Heart right ventricle (tissue), 16 donors: ENCODE data around the gene PRICKLE2. TPM values are rescaled to one million over a fixed set of nuclear protein-coding genes. Genes with fewer than 3 reads are reported as not detected.

Experiments
- ATAC-seq, 8 donors: fragments of 200-7000 bp; cut with Tn5 transposase; one replicate each; pipeline ENCODE4 v1.9.1; 2020; ENCODE audit warnings: mild to moderate bottlenecking in 8 of 8, moderate library complexity in 8 of 8, moderate number of reproducible peaks in 1 of 8
- DNase-seq, 2 donors: peaks; one replicate each; pipeline ENCODE4 v3.0.0-alpha.2; 2020
- H3K27ac ChIP-seq, 10 donors: fragments of 200-600 bp; sonication (generic) in 2 of 10; one replicate each; pipeline versions ENCODE4 v1.5.0 to v1.8.0; 2020 to 2022; ENCODE audit warnings: mild to moderate bottlenecking in 3 of 10
- H3K27me3 ChIP-seq, 7 donors: fragments of 200-600 bp; one replicate each; pipeline ENCODE4 v1.8.0; 2021 to 2022; ENCODE audit warnings: mild to moderate bottlenecking in 2 of 7
- H3K36me3 ChIP-seq, 9 donors: fragments of 200-600 bp; sonication (generic) in 1 of 9; one replicate each; pipeline versions ENCODE4 v1.5.0 to v1.8.0; 2020 to 2022; ENCODE audit warnings: mild to moderate bottlenecking in 2 of 9
- H3K4me1 ChIP-seq, 9 donors: fragments of 200-600 bp; sonication (generic) in 1 of 9; one replicate each; pipeline versions ENCODE4 v1.5.0 to v1.8.0; 2020 to 2022; ENCODE audit warnings: mild to moderate bottlenecking in 4 of 9
- H3K4me3 ChIP-seq, 10 donors: fragments of 200-600 bp; sonication (generic) in 2 of 10; one replicate each; pipeline versions ENCODE4 v1.5.0 to v1.8.0; 2020 to 2022; ENCODE audit warnings: mild to moderate bottlenecking in 7 of 10, moderate library complexity in 2 of 10
- H3K9me3 ChIP-seq, 11 donors: fragments of 200-600 bp in 10 of 11; sonication (generic) in 2 of 11; one replicate each; pipeline versions ENCODE4 v1.5.0 to v1.8.0; 2013 to 2022; ENCODE audit warnings: mild to moderate bottlenecking in 2 of 11, control low read depth in 1 of 11, moderate library complexity in 1 of 11
- CTCF ChIP-seq, 9 donors: fragments of 200-600 bp; sonication (generic) in 2 of 9; IDR thresholded peaks; one replicate each; pipeline versions ENCODE4 v1.5.0 to v1.8.0; 2021 to 2022; ENCODE audit warnings: antibody characterized with exemption in 9 of 9, mild to moderate bottlenecking in 5 of 9, moderate library complexity in 1 of 9
- WGBS, 2 donors: extraction: QIAGEN DNeasy Blood & Tissue Kit; methylation state at CpG; one replicate each; pipeline ENCODE4 v1.1.7; 2013; ENCODE audit warnings: inconsistent platforms in 1 of 2; 5-methylcytosine and 5-hydroxymethylcytosine counted together
- intact Hi-C, 10 donors: fragments of 100-400 bp; cut with DNase I; formaldehyde crosslinking; loops; one replicate each; pipeline versions ENCODE4 v1.11.1 to v1.14.2; 2022
- polyA plus RNA-seq, 2 donors: library from polyadenylated mRNA; stranded (reverse); fragments of 200-250 nt; gene quantifications; one replicate each; pipeline ENCODE4 v1.2.3, GENCODE V29; 2013
- total RNA-seq, 10 donors: library from RNA; stranded (reverse); fragmentation: NEBNext Ultra II Directional in 3 of 10; extraction: Animal tissue kit (Norgen Biotek cat#: 25700) in 3 of 10; gene quantifications; one replicate each; pipeline versions ENCODE4 v1.2.1 to v1.2.4, GENCODE V29; 2021 to 2023
- donor health status: Arrhythmogenic right ventricular cardiomyopathy.
- donor health status: ischemic (EF 13 %, LVEDD 7.1; RV severe dilation, severe dysfunction).
- donor health status: healthy with polysubstance abuse.
- donor health status: DM: no; HTN: yes; CAD: no.
- donor health status: DM: no; HTN: no; CAD: no.
- donor health status: ischemic (EF 25% LVEDD 6.9; RV normal size, moderate dysfunction).
- donor health status: ischemic (EF 25% LVEDD 5.7; RV mildly dilated, moderate dysfunction).
- donor health status: healthy.
- donor health status: DM: yes; HTN: yes; CAD: no.
- donor health status: Ischemic cardiomyopathy.
- donor health status: ischemic (EF 35%, LVEDD 5.7; RV mildly dilated, moderate dysfunction).
- donor health status: nonischemic (EF 11% LVEDD 7.7; RV severe dilation, severe dysfunction).
- donor health status: DM: yes; HTN: yes; CAD: no.
- donor health status: PGD.
- donor health status: ischemic (EF 29% LVEDD 5.4; RV normal size, mild dysfunction).
- donor health status: nonischemic (EF 23%, LVEDD 6.1; RV moderate dilation, normal function).

PRICKLE2 gene
- total and polyA plus RNA-seq, 12 donors, result 1.8 to 12.2 (median 8.1) TPM

DNA sequence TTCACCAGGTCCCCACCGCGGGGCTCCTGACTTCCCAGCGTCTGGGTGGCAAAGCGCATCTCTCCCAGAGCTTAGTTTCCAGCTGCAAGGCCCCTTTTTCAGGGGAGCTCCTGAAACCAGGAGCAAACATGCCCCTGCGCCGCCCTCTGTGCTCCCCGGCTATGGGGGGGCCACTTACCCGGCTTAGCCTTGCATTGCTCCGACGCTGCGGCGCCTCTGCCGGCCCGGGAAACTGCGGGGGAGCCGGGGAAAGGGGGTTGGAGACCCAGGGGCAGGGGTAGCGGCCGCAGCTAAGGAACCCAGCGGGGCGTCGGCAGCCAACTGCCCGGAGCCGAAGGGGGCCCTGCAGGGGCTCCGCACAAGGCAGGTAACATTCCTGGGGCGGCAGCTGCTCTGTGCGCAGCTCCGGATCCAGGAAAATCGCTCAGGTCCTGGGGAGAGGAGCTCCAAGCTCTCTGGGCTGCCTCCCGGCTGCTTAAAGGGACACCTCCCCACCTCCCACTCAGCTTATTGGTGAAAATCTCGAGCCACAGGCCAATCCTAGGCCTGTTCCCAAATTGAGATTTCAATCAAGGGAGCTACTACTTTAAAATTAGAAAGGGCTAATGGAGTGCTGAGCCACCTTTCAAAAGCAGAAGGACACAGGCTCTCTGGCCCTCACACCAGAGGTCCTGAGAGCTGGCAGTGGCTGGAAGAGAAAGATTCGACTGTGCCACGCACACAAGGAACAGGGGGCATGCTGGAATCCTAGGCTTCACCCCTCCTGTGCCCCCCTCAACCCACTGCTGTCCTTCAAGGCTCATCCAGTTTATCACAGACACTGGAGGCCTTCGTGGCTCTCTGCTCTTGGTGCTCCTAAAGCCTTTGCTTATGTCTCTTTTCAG is 42.7 kb upstream of the PRICKLE2 start:
- H3K9me3 ChIP-seq, result no peaks in the 10 kb centered on the region
- TF ChIP-seq CTCF (IDR thresholded peaks at IDR 0.05), result peak in 2 of 9 donors; percentile 15 to 22
- peak overlapping the region; percentile 55 to 93 (median 88) for H3K27ac ChIP-seq
- H3K4me1 ChIP-seq, result peaks cover 5 to 51% (median 31%) of the 10 kb centered on the region in 9 donors
- intact Hi-C loops, result loop anchor here in 6 of 10 donors (1.0 to 10.0 kb wide), 11 partner anchors 41 to 236 kb away; partner anchors contain the start of gene PRICKLE2 (in 1 of the 6)
- no peaks in the 10 kb centered on the region for H3K36me3 ChIP-seq
- peak overlapping the region; percentile 61 to 88 (median 78) for H3K4me3 ChIP-seq
- ATAC-seq (peak; percentile 88 to 94 (median 91)), DNase-seq (peak; percentile 57 to 76)
- H3K27me3 ChIP-seq, result peaks cover 0 to 7% (median 0%) of the 10 kb centered on the region in 7 donors
- WGBS, 2 donors, result 4% methylated on average over 33 of the region's 33 CpGs

DNA sequence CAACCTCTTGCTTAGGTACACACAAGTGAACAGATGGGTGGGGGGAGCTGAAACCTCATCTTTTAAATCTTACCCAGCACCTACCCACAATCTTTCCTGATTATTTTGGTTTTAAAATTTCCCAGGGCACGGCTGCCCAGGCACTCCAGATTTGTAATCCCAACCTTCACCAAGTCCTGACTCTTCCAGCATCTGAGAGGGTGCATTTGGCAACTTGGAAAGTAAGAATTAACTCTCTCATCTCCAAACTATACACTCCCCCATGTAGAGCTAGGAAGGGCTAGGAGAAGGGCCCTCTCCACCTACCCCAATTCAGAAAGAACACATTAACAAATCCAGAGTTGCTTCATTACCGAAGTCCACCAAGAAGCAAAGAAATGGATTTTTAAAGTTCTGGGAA is 41.7 kb upstream of the PRICKLE2 start:
- intact Hi-C loops, result loop anchor here in 6 of 10 donors (1.0 to 10.0 kb wide), 11 partner anchors 40 to 235 kb away; partner anchors contain the start of gene PRICKLE2 (in 1 of the 6)
- Histone ChIP-seq H3K9me3 (no peaks in the 10 kb centered on the region), H3K36me3 (no peaks in the 10 kb centered on the region), H3K4me3 (peak overlapping the region in 9 of 10 donors; percentile 61 to 88 (median 80)), H3K27ac (peak overlapping the region; percentile 55 to 93 (median 88)), H3K27me3 (peaks cover 0 to 7% (median 0%) of the 10 kb centered on the region in 7 donors), H3K4me1 (peaks cover 5 to 59% (median 31%) of the 10 kb centered on the region in 9 donors)
- no peak for DNase-seq
- 33 to 72% methylated on average over 2 of the region's 2 CpGs for WGBS, 2 donors
- TF ChIP-seq CTCF (IDR thresholded peaks at IDR 0.05), result no peak
- ATAC-seq, result no peak

GRCh38 chr3:64266065-64266931 is 41.0 kb upstream of the PRICKLE2 start:
- no peak for TF ChIP-seq CTCF (IDR thresholded peaks at IDR 0.05)
- no peak for DNase-seq
- Histone ChIP-seq H3K27ac (peak overlapping the region; percentile 55 to 93 (median 88)), H3K4me3 (peak overlapping the region in 9 of 10 donors; percentile 61 to 88 (median 80)), H3K9me3 (no peaks in the 10 kb centered on the region), H3K27me3 (peaks cover 0 to 7% (median 0%) of the 10 kb centered on the region in 7 donors), H3K36me3 (no peaks in the 10 kb centered on the region), H3K4me1 (peaks cover 5 to 66% (median 33%) of the 10 kb centered on the region in 9 donors)
- peak in 7 of 8 donors; percentile 12 to 64 (median 37) for ATAC-seq
- WGBS, 2 donors, result 32 to 48% methylated on average over 7 of the region's 7 CpGs
- intact Hi-C loops, result loop anchor here in 5 of 10 donors (2.0 to 10.0 kb wide), 10 partner anchors 39 to 234 kb away; partner anchors contain the start of gene PRICKLE2 (in 1 of the 5)
